Stimulated activated naive CD8-positive, alpha-beta T cell treated with anti-CD3 and anti-CD28 coated beads, Interleukin-15, amount 100 ng/mL, for 72 hours (primary cell): Measurements from ENCODE around the gene SLC52A1.
"Not testable (repeated sequence)": the region's sequence is repeated elsewhere in the genome, so short reads cannot be mapped to it uniquely, and the experiment has no call there.

Experiments
- ATAC-seq: fragments of 150-1000 bp; cut with Tn5 transposase; 2 replicates; pipeline ENCODE4 v1.10.0; 2021; ENCODE audit warnings: mild to moderate bottlenecking, moderate library complexity
- DNase-seq, 2 donors: peaks; one replicate each; pipeline ENCODE4 v3.0.0; 2021 to 2022
- H3K27ac Mint-ChIP-seq, 2 donors: one replicate each; pipeline ENCODE4 v1.8.0; 2022; ENCODE audit warnings: mild to moderate bottlenecking in 2 of 2, mixed read lengths in 2 of 2, moderate library complexity in 2 of 2
- H3K27me3 Mint-ChIP-seq: one replicate; pipeline ENCODE4 v1.8.0; 2022; ENCODE audit warnings: mixed read lengths
- H3K4me1 Mint-ChIP-seq: one replicate; pipeline ENCODE4 v1.8.0; 2022; ENCODE audit warnings: mild to moderate bottlenecking, mixed read lengths
- H3K4me3 Mint-ChIP-seq, 2 donors: one replicate each; pipeline ENCODE4 v1.8.0; 2022; ENCODE audit warnings: mild to moderate bottlenecking in 2 of 2, mixed read lengths in 2 of 2, moderate library complexity in 1 of 2
- H3K9me3 Mint-ChIP-seq, 2 donors: one replicate each; pipeline ENCODE4 v1.8.0; 2022; ENCODE audit warnings: mixed read lengths in 2 of 2

The SLC52A1 gene

DNA sequence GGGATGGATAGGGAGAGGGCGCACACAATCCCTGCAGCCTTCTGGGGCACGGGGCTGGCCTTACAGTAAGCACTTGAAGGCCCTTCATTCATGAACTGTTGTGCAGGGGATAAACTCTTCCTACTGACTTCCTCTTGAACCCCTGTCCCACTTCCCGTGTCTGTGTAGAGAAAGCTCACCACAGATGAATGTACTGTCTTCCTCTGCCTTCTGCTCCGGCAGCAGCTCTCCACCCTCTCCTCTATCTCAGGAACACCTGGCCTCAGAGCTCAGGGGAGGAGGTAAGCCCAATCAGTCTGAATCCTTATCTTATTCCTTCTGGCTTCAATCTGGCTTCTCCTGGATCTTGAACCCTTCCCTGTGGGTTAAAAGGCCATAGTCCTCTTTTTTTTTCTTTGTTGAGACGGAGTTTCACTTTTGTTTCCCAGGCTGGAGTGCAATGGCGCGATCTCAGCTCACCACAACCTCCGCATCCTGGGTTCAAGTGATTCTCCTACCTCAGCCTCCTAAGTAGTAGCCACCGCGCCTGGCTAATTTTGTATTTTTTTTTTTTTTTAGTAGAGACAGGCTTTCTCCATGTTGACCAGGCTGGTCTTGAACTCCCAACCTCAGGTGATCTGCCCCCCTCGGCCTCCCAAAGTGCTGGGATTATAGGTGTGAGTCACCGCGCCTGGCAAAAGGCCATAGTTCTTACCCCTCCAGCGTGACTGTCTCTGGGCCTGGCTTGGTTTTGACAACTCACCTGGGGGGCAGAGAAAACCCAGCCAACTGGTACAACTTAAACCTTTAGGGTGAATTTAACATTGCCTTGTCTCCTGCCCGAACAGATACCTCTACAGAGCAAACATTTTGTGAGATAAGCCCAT lies 7.2 kb upstream of the SLC52A1 start:
- H3K27ac Mint-ChIP-seq = peak overlapping the region; percentile 85 to 96
- no peak for DNase-seq
- no peaks in the 10 kb centered on the region for H3K9me3 Mint-ChIP-seq
- peak overlapping the region; percentile 72 to 77 for H3K4me3 Mint-ChIP-seq
- no peak for ATAC-seq
- H3K4me1 Mint-ChIP-seq = peaks cover 33% of the 10 kb centered on the region
- no peaks in the 10 kb centered on the region for H3K27me3 Mint-ChIP-seq

DNA sequence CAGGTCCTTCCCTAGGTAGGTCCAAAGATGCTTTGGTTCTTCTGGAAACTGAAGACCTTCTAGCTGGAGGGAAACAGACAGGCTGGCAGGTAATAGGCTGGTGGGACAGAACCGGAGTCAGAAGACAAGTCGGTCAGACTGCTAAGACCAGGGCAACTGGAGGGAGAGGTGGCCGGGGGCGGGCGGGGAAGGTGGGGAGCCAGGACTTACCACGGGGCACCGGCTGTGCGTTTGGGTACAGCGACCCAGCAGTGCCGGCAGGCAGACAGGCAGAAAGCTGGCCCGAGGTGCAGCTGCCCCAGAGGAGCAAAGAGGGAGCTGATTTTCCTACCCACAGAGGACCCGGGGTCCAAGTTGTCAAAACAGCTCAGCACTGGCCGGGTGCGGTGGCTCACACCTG lies 575 bp downstream of the SLC52A1 start:
- Mint-ChIP-seq H3K4me3 (peak overlapping the region in 1 of 2 donors; percentile 33), H3K27ac (no peak overlapping the region)

DNA sequence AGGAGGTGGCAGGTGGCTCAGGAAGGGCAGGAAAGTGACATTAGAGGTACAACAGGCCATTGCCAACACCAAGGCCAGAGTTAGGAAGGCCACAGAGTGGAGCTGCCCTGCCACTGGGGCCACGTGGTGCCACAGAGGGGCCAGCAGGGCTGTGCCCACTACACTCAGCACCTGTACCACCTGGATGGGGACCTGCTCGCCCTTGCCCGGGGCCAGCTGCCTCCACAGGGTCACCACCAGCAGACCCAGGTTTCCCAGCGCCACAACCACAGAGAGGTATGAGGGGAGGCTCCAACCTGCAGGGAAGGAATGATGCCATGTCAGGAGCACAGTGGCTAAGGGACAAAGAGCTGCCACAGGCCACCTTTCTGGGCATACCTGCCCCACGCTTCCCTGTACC lies 1.2 kb downstream of the SLC52A1 start:
- Mint-ChIP-seq H3K27me3 (peaks cover 18% of the 10 kb centered on the region), H3K27ac (no peak overlapping the region), H3K4me3 (no peak overlapping the region), H3K9me3 (no peaks in the 10 kb centered on the region), H3K4me1 (peaks cover 22% of the 10 kb centered on the region)
- DNase-seq (no peak), ATAC-seq (no peak)

More for the DNA sequence above, 575 bp downstream of the SLC52A1 start:
- peaks cover 18% of the 10 kb centered on the region for H3K27me3 Mint-ChIP-seq
- no peaks in the 10 kb centered on the region for H3K9me3 Mint-ChIP-seq
- no peak for DNase-seq
- H3K4me1 Mint-ChIP-seq = peaks cover 22% of the 10 kb centered on the region
- no peak for ATAC-seq

DNA sequence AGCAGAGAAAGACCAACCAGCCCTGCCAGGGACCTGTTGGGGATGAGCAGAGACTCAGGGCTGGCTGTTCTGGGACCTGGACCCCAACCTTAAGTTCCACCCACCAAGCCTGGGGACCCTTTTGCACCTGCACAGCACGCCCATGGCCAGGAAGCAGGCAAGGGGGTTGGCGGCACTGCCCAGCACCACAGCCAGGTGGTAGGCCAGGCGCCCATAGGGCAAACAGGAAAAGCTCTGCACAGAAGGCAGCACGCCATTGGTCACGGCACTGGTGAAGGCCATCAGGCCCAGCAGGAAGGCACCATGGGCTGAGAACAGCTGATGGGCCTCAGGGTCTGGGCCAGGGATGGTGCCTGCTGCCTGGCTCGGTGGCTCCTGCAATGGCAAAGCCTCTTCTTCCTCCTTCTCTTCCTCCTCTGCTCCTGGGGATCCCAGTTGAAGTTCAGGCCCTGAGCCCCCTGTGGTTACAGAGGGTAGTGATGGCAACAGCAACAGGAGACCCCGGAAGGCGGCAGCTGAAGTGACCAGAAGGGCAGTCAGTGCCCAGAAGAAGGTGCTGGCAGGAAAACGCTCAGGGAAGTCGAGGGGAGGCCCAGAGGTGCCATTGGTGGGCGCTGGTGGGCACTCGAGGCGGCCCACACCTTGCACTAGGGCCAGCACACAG lies 1.7 kb downstream of the SLC52A1 start:
- Mint-ChIP-seq H3K9me3 (no peaks in the 10 kb centered on the region), H3K4me3 (no peak overlapping the region), H3K27ac (no peak overlapping the region), H3K4me1 (peaks cover 22% of the 10 kb centered on the region), H3K27me3 (peaks cover 18% of the 10 kb centered on the region)
- ATAC-seq = no peak
- no peak for DNase-seq

- DNase-seq = no peak
- H3K27ac Mint-ChIP-seq = no peak overlapping the region
- H3K4me1 Mint-ChIP-seq = peaks cover 22% of the 10 kb centered on the region
- no peaks in the 10 kb centered on the region for H3K9me3 Mint-ChIP-seq
- H3K4me3 Mint-ChIP-seq = no peak overlapping the region
- ATAC-seq = no peak
- H3K27me3 Mint-ChIP-seq = peaks cover 18% of the 10 kb centered on the region
Measured at GRCh38 chr17:5032865-5033264, 2.4 kb downstream of the SLC52A1 start.

- Mint-ChIP-seq H3K4me3 (peak overlapping the region; percentile 82 to 84), H3K9me3 (no peaks in the 10 kb centered on the region)
Measured at GRCh38 chr17:5031365-5032082, 3.7 kb downstream of the SLC52A1 start.

DNA sequence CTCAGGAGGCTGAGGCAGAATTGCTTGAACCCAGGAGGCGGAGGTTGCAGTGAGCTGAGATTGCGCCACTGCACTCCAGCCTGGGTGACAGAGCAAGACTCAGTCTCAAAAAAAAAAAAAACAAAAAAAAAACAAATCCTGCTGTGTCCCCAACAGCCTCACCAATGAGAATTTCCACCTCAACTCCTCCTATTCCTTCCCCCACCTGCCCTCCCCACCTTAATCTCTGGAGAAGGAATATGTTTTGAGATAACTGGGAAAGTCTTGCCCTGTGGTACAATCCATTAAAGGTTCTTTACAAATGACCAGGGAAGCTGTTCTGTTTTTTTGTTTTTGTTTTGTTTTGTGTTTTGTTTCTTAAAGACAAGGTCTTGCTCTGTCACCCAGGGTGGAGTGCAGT lies 5.1 kb downstream of the SLC52A1 start:
- peaks cover 18% of the 10 kb centered on the region for H3K27me3 Mint-ChIP-seq
- not testable (repeated sequence) for ATAC-seq, H3K9me3 Mint-ChIP-seq, DNase-seq, H3K4me3 Mint-ChIP-seq, H3K27ac Mint-ChIP-seq
- peaks cover 22% of the 10 kb centered on the region for H3K4me1 Mint-ChIP-seq

More at GRCh38 chr17:5031365-5032082, 3.7 kb downstream of the SLC52A1 start:
- H3K27me3 Mint-ChIP-seq = peaks cover 18% of the 10 kb centered on the region
- DNase-seq = peak; percentile 84 to 85
- peaks cover 22% of the 10 kb centered on the region for H3K4me1 Mint-ChIP-seq
- peak overlapping the region; percentile 52 to 95 for H3K27ac Mint-ChIP-seq
- peak; percentile 89 for ATAC-seq

GRCh38 chr17:5027916-5028315 lies 7.3 kb downstream of the SLC52A1 start:
- ATAC-seq = no peak
- H3K27me3 Mint-ChIP-seq = no peaks in the 10 kb centered on the region
- H3K27ac Mint-ChIP-seq = no peak overlapping the region
- no peak for DNase-seq
- H3K4me3 Mint-ChIP-seq = no peak overlapping the region
- H3K9me3 Mint-ChIP-seq = no peaks in the 10 kb centered on the region
- peaks cover 22% of the 10 kb centered on the region for H3K4me1 Mint-ChIP-seq

DNA sequence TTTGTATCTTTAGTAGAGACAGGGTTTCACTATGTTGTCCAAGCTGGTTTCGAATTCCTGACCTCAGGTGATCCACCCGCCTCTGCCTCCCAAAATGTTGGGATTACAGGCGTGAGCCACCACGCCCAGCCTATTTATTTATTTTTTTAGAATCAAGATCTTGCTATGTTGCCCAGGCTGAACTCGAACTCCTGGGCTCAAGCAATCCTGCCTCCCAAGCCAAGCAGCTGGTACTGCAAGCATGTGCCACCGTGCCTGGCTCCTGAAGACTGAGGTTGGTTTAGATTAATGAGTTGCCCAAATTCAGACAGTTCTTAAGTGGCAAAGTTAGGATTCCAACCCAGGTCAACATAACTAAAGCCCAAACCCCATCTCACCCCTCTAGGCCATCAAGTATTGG lies 7.9 kb downstream of the SLC52A1 start:
- ATAC-seq = no peak
- no peaks in the 10 kb centered on the region for H3K9me3 Mint-ChIP-seq

GRCh38 chr17:5024604-5025003 lies 10.6 kb downstream of the SLC52A1 start:
- DNase-seq (no peak), ATAC-seq (no peak)
- Mint-ChIP-seq H3K9me3 (no peaks in the 10 kb centered on the region), H3K4me1 (peaks cover 4% of the 10 kb centered on the region), H3K27me3 (no peaks in the 10 kb centered on the region), H3K4me3 (no peak overlapping the region), H3K27ac (no peak overlapping the region)

More for the DNA sequence above, 7.9 kb downstream of the SLC52A1 start:
- H3K4me3 Mint-ChIP-seq = no peak overlapping the region
- H3K27me3 Mint-ChIP-seq = no peaks in the 10 kb centered on the region
- H3K27ac Mint-ChIP-seq = no peak overlapping the region
- DNase-seq = no peak
- peaks cover 21% of the 10 kb centered on the region for H3K4me1 Mint-ChIP-seq

GRCh38 chr17:5023588-5024147 lies 11.6 kb downstream of the SLC52A1 start:
- Mint-ChIP-seq H3K4me3 (no peak overlapping the region), H3K27me3 (no peaks in the 10 kb centered on the region), H3K27ac (peak overlapping the region in 1 of 2 donors; percentile 12), H3K9me3 (no peaks in the 10 kb centered on the region), H3K4me1 (peaks cover 13% of the 10 kb centered on the region)
- ATAC-seq (peak; percentile 12), DNase-seq (no peak)

DNA sequence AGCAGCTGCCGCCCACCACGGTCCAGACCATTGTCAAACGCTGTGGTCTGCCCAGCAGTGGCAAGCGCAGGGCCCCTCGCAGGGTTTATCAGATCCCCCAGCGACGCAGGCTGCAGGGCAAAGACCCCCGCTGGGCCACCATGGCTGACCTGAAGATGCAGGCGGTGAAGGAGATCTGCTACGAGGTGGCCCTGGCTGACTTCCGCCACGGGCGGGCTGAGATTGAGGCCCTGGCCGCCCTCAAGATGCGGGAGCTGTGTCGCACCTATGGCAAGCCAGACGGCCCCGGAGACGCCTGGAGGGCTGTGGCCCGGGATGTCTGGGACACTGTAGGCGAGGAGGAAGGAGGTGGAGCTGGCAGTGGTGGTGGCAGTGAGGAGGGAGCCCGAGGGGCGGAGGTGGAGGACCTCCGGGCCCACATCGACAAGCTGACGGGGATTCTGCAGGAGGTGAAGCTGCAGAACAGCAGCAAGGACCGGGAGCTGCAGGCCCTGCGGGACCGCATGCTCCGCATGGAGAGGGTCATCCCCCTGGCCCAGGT lies 13.0 kb downstream of the SLC52A1 start:
- Mint-ChIP-seq H3K9me3 (no peaks in the 10 kb centered on the region), H3K4me3 (no peak overlapping the region), H3K27ac (no peak overlapping the region), H3K4me1 (peaks cover 16% of the 10 kb centered on the region), H3K27me3 (no peaks in the 10 kb centered on the region)
- ATAC-seq (no peak), DNase-seq (no peak)

DNA sequence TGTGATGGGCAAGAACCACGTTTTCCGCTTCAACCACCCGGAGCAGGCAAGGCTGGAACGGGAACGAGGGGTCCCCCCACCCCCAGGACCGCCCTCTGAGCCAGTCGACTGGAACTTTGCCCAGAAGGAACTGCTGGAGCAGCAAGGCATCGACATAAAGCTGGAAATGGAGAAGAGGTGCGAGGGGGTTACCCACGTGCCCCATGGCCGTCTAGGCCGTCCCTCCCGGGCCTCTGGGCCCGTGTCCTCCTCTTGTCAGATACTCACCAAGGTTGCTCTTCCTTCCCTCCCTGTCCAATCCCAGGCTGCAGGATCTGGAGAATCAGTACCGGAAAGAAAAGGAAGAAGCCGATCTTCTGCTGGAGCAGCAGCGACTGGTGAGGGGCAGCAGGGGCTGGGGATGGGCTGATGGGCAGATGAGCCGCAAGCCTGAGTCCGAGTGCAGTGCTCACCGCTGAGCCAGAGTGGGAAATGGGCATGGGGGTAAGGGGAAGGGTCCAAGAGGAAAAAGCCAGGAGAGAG lies 14.7 kb downstream of the SLC52A1 start:
- Mint-ChIP-seq H3K4me1 (peaks cover 16% of the 10 kb centered on the region), H3K27ac (no peak overlapping the region), H3K27me3 (no peaks in the 10 kb centered on the region)

GRCh38 chr17:5019475-5019956 lies 15.7 kb downstream of the SLC52A1 start:
- ATAC-seq (peak; percentile 87), DNase-seq (peak; percentile 49 to 52)
- H3K27ac Mint-ChIP-seq = peak overlapping the region; percentile 2 to 32

More for the DNA sequence above, 14.7 kb downstream of the SLC52A1 start:
- no peak overlapping the region for H3K4me3 Mint-ChIP-seq
- no peak for DNase-seq
- H3K9me3 Mint-ChIP-seq = no peaks in the 10 kb centered on the region
- ATAC-seq = no peak

DNA sequence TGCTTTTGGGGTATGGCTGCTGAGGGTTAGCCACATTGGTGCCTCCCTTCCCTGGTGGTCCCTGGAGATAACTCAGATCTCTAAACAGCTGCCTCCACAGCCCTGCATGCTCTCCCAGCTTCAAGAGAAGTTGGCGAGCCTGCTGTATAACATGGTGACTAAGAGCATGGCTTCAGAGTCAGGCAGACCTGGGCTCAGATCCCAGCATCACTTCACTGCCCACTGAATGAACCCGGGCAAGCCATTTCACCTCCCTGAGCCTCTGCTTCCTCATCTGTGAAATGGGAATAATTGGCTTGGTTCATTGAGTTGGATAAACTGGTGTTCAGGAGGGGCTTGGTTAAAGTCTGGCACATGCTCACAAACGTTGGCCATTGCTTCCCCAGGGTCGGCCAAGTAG lies 20.9 kb downstream of the SLC52A1 start:
- ATAC-seq (no peak), DNase-seq (no peak)
- Mint-ChIP-seq H3K9me3 (no peaks in the 10 kb centered on the region), H3K27ac (peak overlapping the region in 1 of 2 donors; percentile 12), H3K4me1 (peaks cover 28% of the 10 kb centered on the region), H3K4me3 (no peak overlapping the region), H3K27me3 (no peaks in the 10 kb centered on the region)

More at GRCh38 chr17:5019475-5019956, 15.7 kb downstream of the SLC52A1 start:
- Mint-ChIP-seq H3K27me3 (no peaks in the 10 kb centered on the region), H3K4me3 (no peak overlapping the region), H3K9me3 (no peaks in the 10 kb centered on the region), H3K4me1 (peaks cover 16% of the 10 kb centered on the region)
